ENCODE data around the gene PHYHIPL. TPM values are rescaled to one million over a fixed set of nuclear protein-coding genes. Genes with fewer than 3 reads are reported as not detected.

Gene PHYHIPL
- total and polyA plus RNA-seq, 12 donors = 0.03 TPM; not detected in 11

GRCh38 chr10:59273445-59273844, 97.0 kb downstream of the PHYHIPL start:
- no peak for ATAC-seq
- no peak for DNase-seq
- Histone ChIP-seq H3K9me3 (no peaks in the 10 kb centered on the region), H3K27me3 (no peaks in the 10 kb centered on the region), H3K27ac (no peak overlapping the region), H3K36me3 (peaks cover 0 to 16% (median 0%) of the 10 kb centered on the region in 9 donors), H3K4me3 (no peak overlapping the region), H3K4me1 (peaks cover 0 to 5% (median 0%) of the 10 kb centered on the region in 9 donors)
- WGBS, 2 donors = 86 to 98% methylated on average over 1 of the region's 1 CpG
- TF ChIP-seq, protein P1, sequence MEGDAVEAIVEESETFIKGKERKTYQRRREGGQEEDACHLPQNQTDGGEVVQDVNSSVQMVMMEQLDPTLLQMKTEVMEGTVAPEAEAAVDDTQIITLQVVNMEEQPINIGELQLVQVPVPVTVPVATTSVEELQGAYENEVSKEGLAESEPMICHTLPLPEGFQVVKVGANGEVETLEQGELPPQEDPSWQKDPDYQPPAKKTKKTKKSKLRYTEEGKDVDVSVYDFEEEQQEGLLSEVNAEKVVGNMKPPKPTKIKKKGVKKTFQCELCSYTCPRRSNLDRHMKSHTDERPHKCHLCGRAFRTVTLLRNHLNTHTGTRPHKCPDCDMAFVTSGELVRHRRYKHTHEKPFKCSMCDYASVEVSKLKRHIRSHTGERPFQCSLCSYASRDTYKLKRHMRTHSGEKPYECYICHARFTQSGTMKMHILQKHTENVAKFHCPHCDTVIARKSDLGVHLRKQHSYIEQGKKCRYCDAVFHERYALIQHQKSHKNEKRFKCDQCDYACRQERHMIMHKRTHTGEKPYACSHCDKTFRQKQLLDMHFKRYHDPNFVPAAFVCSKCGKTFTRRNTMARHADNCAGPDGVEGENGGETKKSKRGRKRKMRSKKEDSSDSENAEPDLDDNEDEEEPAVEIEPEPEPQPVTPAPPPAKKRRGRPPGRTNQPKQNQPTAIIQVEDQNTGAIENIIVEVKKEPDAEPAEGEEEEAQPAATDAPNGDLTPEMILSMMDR (IDR thresholded peaks at IDR 0.05) = no peak
- intact Hi-C loops (cut with DNase I) = no loop called here

DNA sequence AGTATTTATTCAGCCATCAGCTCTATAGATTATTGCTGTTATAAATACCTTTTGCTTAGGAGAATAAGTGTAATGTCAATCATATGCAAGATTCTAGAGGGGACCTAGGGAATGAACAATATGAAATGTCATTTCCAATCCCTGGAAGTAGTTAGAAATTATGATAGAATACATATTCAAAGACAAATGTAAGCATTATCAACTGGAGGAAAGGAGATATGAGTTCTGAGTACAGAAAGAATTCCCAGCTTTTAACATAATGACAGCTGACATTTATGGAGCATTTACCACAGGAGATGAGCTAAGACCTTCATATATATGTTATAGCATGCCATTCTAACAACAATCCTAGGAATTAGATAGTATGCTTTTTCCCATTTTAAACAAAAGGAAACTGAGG, 99.7 kb downstream of the PHYHIPL start:
- H3K27me3 ChIP-seq = no peaks in the 10 kb centered on the region
- TF ChIP-seq, protein P1 (IDR thresholded peaks at IDR 0.05) = no peak
- no peak overlapping the region for H3K4me3 ChIP-seq
- ATAC-seq (no peak), DNase-seq (no peak)
- intact Hi-C loops (cut with DNase I) = no loop called here
- H3K4me1 ChIP-seq = peaks cover 0 to 10% (median 0%) of the 10 kb centered on the region in 9 donors
- H3K9me3 ChIP-seq = no peaks in the 10 kb centered on the region
- H3K27ac ChIP-seq = no peak overlapping the region
- no peaks in the 10 kb centered on the region for H3K36me3 ChIP-seq

DNA sequence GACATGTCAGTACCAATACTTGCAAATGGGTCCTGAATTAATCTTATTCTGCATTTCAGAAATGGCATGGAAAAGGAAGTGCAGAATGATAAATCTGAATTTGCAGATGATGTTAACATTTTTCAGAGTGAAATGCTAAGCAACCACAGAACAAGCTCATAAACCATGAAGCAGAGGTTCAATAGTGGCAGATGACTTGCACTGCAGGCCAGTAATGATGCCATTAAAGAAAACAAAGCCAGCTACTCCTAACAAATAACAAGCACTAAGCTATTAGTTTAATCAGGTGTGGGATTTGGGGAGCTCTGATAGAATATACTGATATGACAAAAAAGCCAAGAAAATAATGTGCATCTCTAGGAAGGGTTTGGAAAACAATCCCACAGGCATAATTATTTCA, 100.5 kb downstream of the PHYHIPL start:
- Histone ChIP-seq H3K27me3 (no peaks in the 10 kb centered on the region), H3K27ac (no peak overlapping the region), H3K4me3 (no peak overlapping the region), H3K4me1 (peaks cover 0 to 10% (median 0%) of the 10 kb centered on the region in 9 donors), H3K36me3 (peaks cover 0 to 4% (median 0%) of the 10 kb centered on the region in 9 donors), H3K9me3 (no peaks in the 10 kb centered on the region)
- ATAC-seq = no peak
- DNase-seq = no peak
- intact Hi-C loops (cut with DNase I) = no loop called here
- TF ChIP-seq, protein P1 (IDR thresholded peaks at IDR 0.05) = no peak

- Histone ChIP-seq H3K27me3 (no peaks in the 10 kb centered on the region), H3K4me3 (no peak overlapping the region), H3K36me3 (peaks cover 0 to 19% (median 0%) of the 10 kb centered on the region in 9 donors), H3K9me3 (no peaks in the 10 kb centered on the region), H3K27ac (no peak overlapping the region), H3K4me1 (peaks cover 0 to 7% (median 0%) of the 10 kb centered on the region in 9 donors)
- ATAC-seq (no peak), DNase-seq (no peak)
- intact Hi-C loops (cut with DNase I) = no loop called here
- WGBS, 2 donors = 94 to 97% methylated on average over 1 of the region's 1 CpG
- TF ChIP-seq, protein P1 (IDR thresholded peaks at IDR 0.05) = no peak
Measured at GRCh38 chr10:59279476-59279875, 103.0 kb downstream of the PHYHIPL start.

Data from heart right ventricle (tissue), 16 donors.